ENCODE data around the gene TALDO1. TPM values are rescaled to one million over a fixed set of nuclear protein-coding genes. Genes with fewer than 3 reads are reported as not detected.

Gene TALDO1
- total RNA-seq, 1 experiment from 2014 or later, result 137 TPM

GRCh38 chr11:720017-720641 is 27.1 kb upstream of the TALDO1 start:
- POLR2A ChIA-PET, result interaction anchor here (1.0 to 1.4 kb wide), 2 partner anchors 10 to 23 kb away, joined by 3 read pairs; no protein-coding TSS in a partner anchor
- DNase-seq (ENCODE audit: unreplicated experiment), result no peak
- no peak overlapping the region for H3K27ac Mint-ChIP-seq (ENCODE audit: low read depth, unreplicated experiment)
- H3K36me3 Mint-ChIP-seq (ENCODE audit: insufficient read depth, unreplicated experiment), result peaks cover 65% of the 10 kb centered on the region
- H3K9me3 Mint-ChIP-seq (ENCODE audit: unreplicated experiment), result no peaks in the 10 kb centered on the region
- H3K4me3 Mint-ChIP-seq (ENCODE audit: unreplicated experiment), result no peak overlapping the region
- no peaks in the 10 kb centered on the region for H3K27me3 Mint-ChIP-seq (ENCODE audit: insufficient read depth, unreplicated experiment)
- no peaks in the 10 kb centered on the region for H3K4me1 Mint-ChIP-seq (ENCODE audit: insufficient read depth, unreplicated experiment)
- no TSS peak for BruUV-seq (replicated peaks)
- intact Hi-C loops (cut with micrococcal nuclease), result loop anchor here (10.0 kb wide), 1 partner anchor 155 kb away; the partner anchor contains the start of genes LMNTD2 and RASSF7
- TF ChIP-seq, protein P1, sequence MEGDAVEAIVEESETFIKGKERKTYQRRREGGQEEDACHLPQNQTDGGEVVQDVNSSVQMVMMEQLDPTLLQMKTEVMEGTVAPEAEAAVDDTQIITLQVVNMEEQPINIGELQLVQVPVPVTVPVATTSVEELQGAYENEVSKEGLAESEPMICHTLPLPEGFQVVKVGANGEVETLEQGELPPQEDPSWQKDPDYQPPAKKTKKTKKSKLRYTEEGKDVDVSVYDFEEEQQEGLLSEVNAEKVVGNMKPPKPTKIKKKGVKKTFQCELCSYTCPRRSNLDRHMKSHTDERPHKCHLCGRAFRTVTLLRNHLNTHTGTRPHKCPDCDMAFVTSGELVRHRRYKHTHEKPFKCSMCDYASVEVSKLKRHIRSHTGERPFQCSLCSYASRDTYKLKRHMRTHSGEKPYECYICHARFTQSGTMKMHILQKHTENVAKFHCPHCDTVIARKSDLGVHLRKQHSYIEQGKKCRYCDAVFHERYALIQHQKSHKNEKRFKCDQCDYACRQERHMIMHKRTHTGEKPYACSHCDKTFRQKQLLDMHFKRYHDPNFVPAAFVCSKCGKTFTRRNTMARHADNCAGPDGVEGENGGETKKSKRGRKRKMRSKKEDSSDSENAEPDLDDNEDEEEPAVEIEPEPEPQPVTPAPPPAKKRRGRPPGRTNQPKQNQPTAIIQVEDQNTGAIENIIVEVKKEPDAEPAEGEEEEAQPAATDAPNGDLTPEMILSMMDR (IDR thresholded peaks at IDR 0.05; ENCODE audit: unreplicated experiment), result no peak
- CTCF ChIA-PET, result interaction anchor here (0.6 to 1.4 kb wide), 2 partner anchors 10 to 64 kb away, joined by 3 read pairs; no protein-coding TSS in a partner anchor

DNA sequence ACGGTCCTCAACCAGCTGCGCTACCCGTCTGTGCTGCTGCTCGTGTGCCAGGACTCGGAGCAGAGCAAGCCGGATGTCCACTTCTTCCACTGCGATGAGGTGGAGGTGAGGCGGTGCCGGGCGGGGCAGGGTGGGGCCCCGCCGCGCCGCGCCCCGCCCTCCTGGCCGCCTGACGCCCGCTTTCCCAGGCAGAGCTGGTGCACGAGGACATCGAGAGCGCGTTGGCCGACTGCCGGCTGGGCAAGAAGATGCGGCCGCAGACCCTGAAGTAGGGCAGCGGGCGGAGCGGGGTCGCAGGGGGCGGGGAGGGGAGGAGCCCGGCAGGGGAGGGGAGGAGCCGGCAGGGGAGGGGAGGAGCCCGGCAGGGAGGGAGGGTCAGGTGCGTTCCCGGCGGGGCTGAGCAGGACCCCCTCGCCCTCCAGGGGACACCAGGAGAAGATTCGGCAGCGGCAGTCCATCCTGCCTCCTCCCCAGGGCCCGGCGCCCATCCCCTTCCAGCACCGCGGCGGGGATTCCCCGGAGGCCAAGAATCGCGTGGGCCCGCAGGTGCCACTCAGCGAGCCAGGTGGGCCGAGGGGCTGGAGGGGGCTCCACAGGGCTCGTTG is 26.5 kb upstream of the TALDO1 start:
- ChIA-PET POLR2A (interaction anchor here (0.5 to 1.0 kb wide), 2 partner anchors 10 to 447 kb away, joined by 3 to 4 read pairs; no protein-coding TSS in a partner anchor), CTCF (interaction anchor here (0.6 to 1.4 kb wide), 2 partner anchors 63 to 161 kb away, joined by 3 read pairs; no protein-coding TSS in a partner anchor)
- Mint-ChIP-seq H3K27ac (ENCODE audit: low read depth, unreplicated experiment) (no peak overlapping the region), H3K9me3 (ENCODE audit: unreplicated experiment) (no peaks in the 10 kb centered on the region), H3K4me3 (ENCODE audit: unreplicated experiment) (no peak overlapping the region), H3K4me1 (ENCODE audit: insufficient read depth, unreplicated experiment) (no peaks in the 10 kb centered on the region), H3K27me3 (ENCODE audit: insufficient read depth, unreplicated experiment) (no peaks in the 10 kb centered on the region), H3K36me3 (ENCODE audit: insufficient read depth, unreplicated experiment) (peaks cover 68% of the 10 kb centered on the region)
- BruUV-seq (replicated peaks), result no TSS peak
- TF ChIP-seq, protein P1 (IDR thresholded peaks at IDR 0.05; ENCODE audit: unreplicated experiment), result no peak
- DNase-seq (ENCODE audit: unreplicated experiment), result no peak
- intact Hi-C loops (cut with micrococcal nuclease), result loop anchor here (10.0 kb wide), 1 partner anchor 156 kb away; the partner anchor contains the start of genes LMNTD2 and RASSF7

DNA sequence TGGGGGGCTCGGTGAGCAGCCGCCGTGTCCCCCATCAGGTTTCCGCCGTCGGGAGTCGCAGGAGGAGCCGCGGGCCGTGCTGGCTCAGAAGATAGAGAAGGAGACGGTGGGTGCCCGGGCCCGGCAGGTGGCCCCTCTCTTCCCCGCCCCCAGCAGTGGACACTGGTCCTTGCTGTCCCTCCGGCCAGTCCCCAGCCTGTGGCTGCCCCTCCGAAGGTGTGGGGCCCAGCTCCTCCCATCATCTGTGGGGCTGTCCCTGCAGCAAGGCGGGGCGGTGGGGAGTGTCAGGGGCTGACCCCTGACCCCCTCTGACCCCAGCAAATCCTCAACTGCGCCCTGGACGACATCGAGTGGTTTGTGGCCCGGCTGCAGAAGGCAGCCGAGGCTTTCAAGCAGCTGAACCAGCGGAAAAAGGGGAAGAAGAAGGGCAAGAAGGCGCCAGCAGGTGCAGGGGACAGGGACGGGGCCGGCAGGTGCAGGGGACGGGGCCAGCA is 26.0 kb upstream of the TALDO1 start:
- Mint-ChIP-seq H3K4me1 (ENCODE audit: insufficient read depth, unreplicated experiment) (no peaks in the 10 kb centered on the region), H3K4me3 (ENCODE audit: unreplicated experiment) (no peak overlapping the region), H3K9me3 (ENCODE audit: unreplicated experiment) (no peaks in the 10 kb centered on the region), H3K27ac (ENCODE audit: low read depth, unreplicated experiment) (no peak overlapping the region), H3K36me3 (ENCODE audit: insufficient read depth, unreplicated experiment) (peaks cover 70% of the 10 kb centered on the region), H3K27me3 (ENCODE audit: insufficient read depth, unreplicated experiment) (no peaks in the 10 kb centered on the region)
- CTCF ChIA-PET, result interaction anchor here (0.6 to 1.4 kb wide), 2 partner anchors 63 to 161 kb away, joined by 3 read pairs; no protein-coding TSS in a partner anchor
- DNase-seq (ENCODE audit: unreplicated experiment), result no peak
- POLR2A ChIA-PET, result interaction anchor here (0.5 to 1.0 kb wide), 2 partner anchors 9 to 447 kb away, joined by 3 to 4 read pairs; no protein-coding TSS in a partner anchor
- TSS peak; percentile 32 for BruUV-seq (replicated peaks)
- intact Hi-C loops (cut with micrococcal nuclease), result loop anchor here (10.0 kb wide), 1 partner anchor 156 kb away; the partner anchor contains the start of genes LMNTD2 and RASSF7
- TF ChIP-seq, protein P1 (IDR thresholded peaks at IDR 0.05; ENCODE audit: unreplicated experiment), result no peak

All from MCF 10A (cell line).